GM12864 (cell line): ENCODE results near the gene BCL6B.
"Not testable (repeated sequence)": the region's sequence is repeated elsewhere in the genome, so short reads cannot be mapped to it uniquely, and the experiment has no call there.

Experiments
- DNase-seq: peaks from one replicate; pipeline ENCODE4 v3.0.0-alpha.2; 2011; ENCODE audit warnings: low read depth
- H3K4me3 ChIP-seq: 2 replicates; pipeline ENCODE4 v1.5.1; 2011; ENCODE audit warnings: mild to moderate bottlenecking, low read depth, low read length, control low read depth
- CTCF ChIP-seq: IDR thresholded peaks from 2 replicates; pipeline ENCODE4 v1.5.1; 2011; ENCODE audit warnings: low read depth, mild to moderate bottlenecking, moderate library complexity, low read length, control low read depth, inconsistent platforms; ENCODE audit errors: missing control alignments

BCL6B gene

GRCh38 chr17:7022781-7023571 lies at the start of gene BCL6B:
Gene BCL6B (plus strand): TSS chr17:7023050. CDS start chr17:7023672, 622 bp downstream.
- TF ChIP-seq CTCF = no peak
- H3K4me3 ChIP-seq = peak within 1 kb of the TSS; percentile 44
- no peak for DNase-seq

GRCh38 chr17:6979440-6979839 lies 43.4 kb upstream of the BCL6B start:
- not testable (repeated sequence) for DNase-seq, H3K4me3 ChIP-seq

- TF ChIP-seq CTCF = no peak
- H3K4me3 ChIP-seq = no peak overlapping the region
- DNase-seq = no peak
Measured at GRCh38 chr17:6981426-6981825, 41.4 kb upstream of the BCL6B start.

GRCh38 chr17:6985266-6985665 lies 37.6 kb upstream of the BCL6B start:
- no peak overlapping the region for H3K4me3 ChIP-seq
- no peak for TF ChIP-seq CTCF
- no peak for DNase-seq

- no peak for TF ChIP-seq CTCF
- no peak for DNase-seq
- H3K4me3 ChIP-seq = no peak overlapping the region
Measured at GRCh38 chr17:6986676-6987075, 36.2 kb upstream of the BCL6B start.

- no peak overlapping the region for H3K4me3 ChIP-seq
- DNase-seq = no peak
- TF ChIP-seq CTCF = no peak
Measured at GRCh38 chr17:6989779-6990178, 33.1 kb upstream of the BCL6B start.

- H3K4me3 ChIP-seq, DNase-seq: not testable (repeated sequence)
Measured at GRCh38 chr17:6993613-6994056, 29.2 kb upstream of the BCL6B start.

- TF ChIP-seq CTCF = no peak
Measured at GRCh38 chr17:6994118-6994598, 28.7 kb upstream of the BCL6B start.

More at GRCh38 chr17:6994118-6994598, 28.7 kb upstream of the BCL6B start:
- DNase-seq = no peak
- no peak overlapping the region for H3K4me3 ChIP-seq
